GM19397 (cell line): ENCODE results near the gene MGAT4A.
A peak's percentile ranks its signal among the peaks of the same experiment; 100 is the strongest.
"Not testable (repeated sequence)": the region's sequence is repeated elsewhere in the genome, so short reads cannot be mapped to it uniquely, and the experiment has no call there.

ENCODE experiments used
- ATAC-seq: cut with Tn5 transposase; IDR thresholded peaks from one replicate; pipeline ENCODE4 v1.9.1; 2021; ENCODE audit warnings: mild to moderate bottlenecking, moderate library complexity; ENCODE audit not compliant: unreplicated experiment

The MGAT4A gene

DNA sequence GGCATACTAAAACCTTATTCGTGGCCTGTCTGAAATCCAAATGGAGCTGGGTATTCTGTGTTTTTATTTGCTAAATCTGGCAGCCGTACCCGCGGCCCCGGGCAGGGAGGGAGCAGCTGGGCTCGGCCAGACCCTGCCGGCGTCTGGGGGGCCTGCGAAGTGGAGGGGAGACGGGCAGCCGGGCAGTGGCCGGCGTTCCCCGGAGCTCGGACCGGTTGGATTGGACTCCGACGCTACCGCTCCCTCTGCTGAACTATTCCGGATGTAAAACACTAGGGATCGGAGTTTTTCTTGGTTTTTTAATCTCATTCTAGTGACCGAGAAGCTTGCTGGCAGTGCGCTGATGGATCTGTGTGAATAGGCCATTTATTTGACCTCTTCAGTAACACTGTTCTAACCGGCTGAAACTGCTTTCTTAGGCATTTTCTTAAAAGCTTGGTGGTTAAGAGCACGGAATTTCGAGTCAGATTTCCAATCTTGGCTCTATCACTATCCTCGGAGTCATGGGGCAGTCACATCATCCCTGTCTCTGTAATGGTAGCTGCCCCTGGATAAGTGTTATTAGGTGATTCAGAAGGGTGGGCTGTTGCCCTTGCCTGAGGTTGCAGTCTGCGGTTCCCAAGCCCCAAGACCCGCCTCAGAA, 121.8 kb downstream of the MGAT4A start:
- no peak for ATAC-seq

DNA sequence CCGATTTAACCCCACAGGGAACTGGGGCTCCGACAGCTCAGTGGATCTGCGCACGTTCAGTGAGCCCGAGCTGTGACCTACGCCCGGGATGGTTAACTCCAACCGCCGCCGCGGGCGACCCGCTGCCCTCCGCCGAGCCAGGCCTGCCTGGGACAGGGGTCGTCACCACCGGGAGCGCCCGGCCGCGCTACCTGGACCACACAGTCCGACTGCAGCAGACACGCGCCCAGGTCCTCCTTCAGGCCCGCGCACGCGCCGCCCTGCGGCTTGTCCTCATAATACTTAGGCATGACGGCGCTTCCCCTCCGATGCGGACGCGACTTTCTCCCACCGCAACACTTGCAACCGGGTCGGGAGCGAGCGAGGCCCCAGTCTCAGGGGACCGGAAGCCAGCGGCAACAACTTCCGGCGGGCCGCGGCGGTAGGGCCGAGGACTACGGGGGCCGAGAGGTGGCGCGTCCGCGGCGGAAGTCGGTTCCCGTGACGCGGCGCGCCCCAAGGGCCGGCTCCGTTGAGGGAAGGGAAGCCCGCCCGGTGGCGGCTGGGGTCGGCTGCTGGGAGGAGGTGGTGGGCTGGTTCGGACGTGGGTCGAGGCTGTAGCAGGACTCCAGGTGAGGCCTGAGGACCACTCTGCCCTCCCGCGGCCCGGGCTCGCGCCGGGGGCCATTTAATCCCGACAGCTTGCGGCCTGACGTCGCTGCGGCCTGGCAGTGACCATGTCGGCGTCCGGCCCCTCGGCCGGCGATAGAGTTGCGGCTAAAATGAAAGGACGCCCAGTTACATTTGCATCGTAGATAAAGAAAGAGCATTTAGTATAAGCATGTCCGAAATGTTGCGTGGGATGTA, 122.6 kb downstream of the MGAT4A start, which contains the start of the genes COA5 and UNC50:
TSS of gene COA5 (minus strand) at position 397 of the 846 bp plus-strand sequence. CDS start at position 290, 107 bp downstream.
TSS of gene UNC50 (plus strand) at position 474 of the 846 bp plus-strand sequence. CDS start 1,171 bp downstream, outside the sequence.
- ATAC-seq: peak; percentile 90

DNA sequence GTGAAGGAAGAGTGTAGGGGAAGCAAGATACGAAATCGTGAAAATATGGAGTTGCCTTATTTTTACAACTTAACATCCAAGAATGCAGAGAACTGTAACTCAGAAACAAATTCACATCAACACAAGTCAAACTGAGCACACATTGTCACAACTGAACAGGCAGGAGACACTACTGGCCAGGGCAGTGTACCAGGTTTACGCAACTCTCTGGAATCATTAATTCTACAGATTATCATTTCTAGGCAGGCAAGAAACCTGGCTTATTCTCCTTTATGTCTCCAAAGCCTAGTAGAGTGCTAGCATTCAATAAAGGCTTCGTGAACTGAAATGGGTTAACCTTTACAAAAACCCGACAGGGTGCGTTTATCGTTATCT, 123.2 kb downstream of the MGAT4A start:
- no peak for ATAC-seq

DNA sequence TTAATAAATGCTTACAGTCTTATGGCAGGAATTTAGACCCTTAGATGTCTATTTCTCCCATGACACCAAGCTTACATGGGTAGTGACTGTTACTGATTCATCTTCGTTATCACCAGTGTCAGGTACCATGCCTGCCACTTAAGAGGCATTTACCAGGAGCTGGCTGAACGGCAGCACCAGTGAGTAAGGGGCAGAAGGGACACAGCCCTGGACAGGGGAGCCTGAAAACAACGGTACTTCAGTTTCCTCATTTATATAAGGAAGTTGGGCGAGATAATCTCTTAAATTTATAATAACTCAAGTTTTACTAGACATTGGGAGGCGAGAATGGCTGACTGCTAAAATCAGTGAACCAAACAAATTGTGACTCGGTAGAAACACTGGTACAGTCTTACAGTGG, 123.8 kb downstream of the MGAT4A start:
- ATAC-seq: no peak

DNA sequence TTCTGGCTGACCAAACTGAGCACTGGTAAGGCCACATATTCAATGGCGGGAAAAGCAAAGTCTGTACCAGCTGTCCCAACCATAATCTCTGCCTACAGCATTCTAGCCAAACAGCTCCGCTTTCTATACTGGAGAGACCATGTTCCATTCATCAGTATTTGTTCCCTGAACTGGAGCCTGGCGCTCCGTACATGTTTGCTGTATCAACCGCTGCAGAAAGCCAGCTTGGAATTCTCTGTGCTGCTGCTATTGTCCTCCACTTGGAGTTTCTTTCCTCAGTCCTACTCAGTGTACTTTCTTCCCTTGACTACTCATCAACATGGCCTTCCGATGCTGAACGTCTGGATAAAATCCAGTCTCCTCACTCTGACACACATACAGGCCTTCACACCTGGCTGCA, 124.5 kb downstream of the MGAT4A start:
- ATAC-seq: no peak

DNA sequence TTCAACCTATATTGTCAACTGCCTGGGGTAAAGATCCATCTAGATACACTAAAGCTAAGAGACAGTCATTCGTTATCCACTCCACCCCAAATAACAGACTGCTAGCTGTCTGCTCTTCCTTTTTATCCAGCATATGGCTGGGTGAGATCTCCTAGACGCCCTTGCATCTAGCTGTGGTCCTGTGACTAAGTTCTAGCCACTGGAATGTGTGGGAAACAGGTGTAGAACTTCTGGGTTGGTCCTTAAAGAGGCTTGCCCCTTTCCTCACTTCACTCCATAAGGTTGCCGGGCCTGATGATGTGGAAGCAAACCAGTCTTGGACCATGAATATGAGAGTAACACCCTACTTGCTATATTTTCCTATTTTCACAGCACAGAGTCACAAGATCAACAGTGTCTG, 125.9 kb downstream of the MGAT4A start:
- no peak for ATAC-seq

DNA sequence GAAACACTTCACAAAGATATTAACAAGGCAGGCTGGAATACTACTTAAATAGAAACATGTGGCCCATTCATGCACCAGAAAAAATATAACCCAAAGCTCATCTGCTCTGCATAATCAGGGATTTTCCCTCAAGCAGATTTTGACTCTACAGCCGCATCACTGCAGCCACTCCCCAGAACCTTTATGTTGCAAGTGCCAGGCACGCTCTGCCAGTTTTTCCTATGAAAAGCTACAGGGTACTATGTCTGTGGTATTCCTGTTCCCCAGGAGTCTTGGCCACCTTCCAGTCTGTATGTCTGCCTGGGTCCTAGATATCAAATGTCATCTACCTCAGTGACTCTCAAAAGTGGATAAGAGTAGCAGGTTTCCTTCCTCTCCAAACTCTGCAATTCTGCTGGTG, 126.4 kb downstream of the MGAT4A start:
- ATAC-seq: no peak

DNA sequence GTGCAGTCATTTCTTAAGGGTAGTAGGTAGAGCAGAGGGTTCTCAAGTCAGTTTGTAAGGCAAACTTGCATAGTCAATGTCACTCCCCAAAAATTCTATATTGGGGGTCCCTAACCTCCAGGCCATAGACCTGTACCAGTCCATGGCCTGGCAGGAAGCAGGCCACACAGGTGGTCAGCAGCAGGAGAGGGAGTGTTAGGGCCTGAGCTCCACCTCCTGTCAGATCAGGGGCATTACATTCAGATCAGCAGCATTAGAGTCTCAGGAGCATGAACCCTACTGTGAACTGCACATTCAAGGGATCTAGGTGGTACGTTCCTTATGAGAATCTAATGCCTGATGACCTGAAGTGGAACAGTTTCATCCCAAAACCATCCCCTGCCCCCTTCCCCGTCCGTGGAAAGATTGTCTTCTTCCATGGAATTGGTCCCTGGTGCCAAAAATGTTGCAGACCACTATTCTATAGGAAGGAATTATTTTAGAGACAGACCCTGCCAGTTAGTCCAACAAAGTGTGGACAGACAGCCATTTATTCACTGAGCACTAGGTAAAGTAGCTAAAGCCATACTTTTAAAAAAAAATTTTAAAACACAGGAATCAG, 129.3 kb downstream of the MGAT4A start:
- no peak for ATAC-seq

DNA sequence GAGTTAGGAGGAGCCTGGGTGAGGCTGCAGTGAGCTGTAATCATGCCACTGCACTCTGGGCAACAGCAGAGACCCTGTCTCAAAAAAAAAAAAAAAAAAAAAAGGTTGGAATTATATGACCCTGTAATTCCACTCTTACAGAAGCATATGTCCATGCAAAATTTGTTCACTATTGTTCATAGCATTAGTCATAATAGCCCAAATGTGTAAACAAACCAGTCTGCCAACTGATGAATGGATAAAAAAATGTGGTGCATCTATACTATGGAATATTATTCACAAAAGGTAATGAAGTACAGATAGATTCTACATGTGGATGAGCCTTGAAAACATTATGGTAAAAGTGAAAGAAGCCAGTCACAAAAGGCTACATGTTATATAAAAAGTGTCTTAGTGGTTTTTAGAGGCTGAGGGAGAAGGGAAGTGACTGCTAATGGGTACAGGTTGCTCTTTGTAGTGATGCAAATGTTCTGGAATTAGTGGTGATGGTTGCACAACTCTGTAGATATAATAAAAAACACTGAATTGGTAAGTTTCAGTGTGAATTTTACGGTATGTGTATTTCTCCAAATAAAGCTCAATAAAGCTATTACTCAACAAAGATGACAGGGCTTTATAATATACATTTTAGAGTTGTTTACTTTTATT, 132.0 kb downstream of the MGAT4A start:
- ATAC-seq: no peak

DNA sequence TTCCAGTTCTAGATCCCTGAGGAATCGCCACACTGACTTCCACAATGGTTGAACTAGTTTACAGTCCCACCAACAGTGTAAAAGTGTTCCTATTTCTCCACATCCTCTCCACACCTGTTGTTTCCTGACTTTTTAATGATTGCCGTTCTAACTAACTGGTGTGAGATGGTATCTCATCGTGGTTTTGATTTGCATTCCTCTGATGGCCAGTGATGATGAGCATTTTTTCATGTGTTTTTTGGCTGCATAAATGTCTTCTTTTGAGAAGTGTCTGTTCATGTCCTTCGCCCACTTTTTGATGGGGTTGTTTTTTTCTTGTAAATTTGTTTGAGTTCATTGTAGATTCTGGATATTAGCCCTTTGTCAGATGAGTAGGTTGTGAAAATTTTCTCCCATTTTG, 136.3 kb downstream of the MGAT4A start:
- ATAC-seq: not testable (repeated sequence)

DNA sequence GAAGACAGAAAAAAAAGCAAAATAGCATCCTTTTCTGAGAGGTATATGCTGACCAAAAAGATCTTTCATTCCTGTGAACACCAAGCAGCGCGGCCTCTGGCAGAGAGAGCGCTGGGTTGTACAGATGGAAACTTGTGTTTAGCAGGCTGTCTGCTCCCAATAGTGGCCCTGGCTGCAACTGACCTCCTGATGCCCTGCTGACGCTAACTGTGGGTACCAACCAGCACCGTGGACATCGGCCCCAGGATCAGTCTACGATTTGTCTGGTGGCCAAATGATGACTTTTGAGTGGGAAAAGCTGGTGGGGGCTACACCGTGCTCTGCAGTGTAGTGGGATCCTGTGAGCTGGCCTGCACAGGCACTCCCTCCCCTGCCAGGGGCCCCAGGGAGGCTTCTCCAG, 138.4 kb downstream of the MGAT4A start:
- no peak for ATAC-seq

DNA sequence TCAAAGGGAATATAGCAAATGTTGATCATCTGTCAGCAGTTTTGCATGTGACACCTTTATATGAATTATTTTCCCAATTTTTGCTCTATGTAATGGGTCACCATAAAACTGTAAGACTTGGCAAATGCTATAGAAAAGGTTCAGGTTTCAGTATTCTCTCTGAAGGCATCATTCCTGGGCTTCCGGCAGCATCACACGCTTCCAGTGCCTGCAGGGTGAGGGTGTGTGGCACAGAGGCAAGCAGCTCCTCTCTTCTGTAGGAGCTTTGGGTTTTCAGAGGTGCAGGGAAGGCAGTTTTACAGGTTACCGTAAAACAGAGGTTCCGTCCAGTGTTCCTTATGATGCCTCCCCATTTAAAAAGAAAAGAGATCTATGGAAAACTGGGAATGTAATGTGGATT, 141.4 kb downstream of the MGAT4A start:
- no peak for ATAC-seq

DNA sequence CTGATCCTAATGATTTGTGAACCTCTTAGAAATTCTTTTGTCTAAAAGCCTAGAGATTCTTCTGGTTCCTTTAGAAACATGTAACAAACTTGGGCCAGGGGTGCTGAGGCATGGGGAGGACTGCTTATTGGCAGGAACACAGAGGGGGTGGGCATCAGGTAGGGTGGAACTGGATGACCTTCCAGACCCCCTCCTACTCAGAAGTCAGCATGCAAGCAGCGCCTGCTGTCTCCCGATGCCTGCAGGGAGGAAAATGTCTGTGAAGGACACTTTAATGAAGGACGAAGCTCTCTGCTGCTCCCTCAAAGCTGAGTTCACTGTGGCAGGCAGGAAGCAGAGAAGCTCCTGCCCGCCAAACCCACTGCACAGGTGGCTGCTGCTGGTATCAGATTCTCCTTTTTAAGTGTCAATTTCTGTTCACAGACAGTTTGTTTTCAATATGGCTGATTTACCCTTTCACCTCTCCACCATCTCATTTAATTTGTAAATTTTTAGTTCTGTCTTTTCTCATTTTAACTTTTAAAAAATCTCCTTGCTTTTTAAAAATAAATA, 142.0 kb downstream of the MGAT4A start:
- no peak for ATAC-seq

DNA sequence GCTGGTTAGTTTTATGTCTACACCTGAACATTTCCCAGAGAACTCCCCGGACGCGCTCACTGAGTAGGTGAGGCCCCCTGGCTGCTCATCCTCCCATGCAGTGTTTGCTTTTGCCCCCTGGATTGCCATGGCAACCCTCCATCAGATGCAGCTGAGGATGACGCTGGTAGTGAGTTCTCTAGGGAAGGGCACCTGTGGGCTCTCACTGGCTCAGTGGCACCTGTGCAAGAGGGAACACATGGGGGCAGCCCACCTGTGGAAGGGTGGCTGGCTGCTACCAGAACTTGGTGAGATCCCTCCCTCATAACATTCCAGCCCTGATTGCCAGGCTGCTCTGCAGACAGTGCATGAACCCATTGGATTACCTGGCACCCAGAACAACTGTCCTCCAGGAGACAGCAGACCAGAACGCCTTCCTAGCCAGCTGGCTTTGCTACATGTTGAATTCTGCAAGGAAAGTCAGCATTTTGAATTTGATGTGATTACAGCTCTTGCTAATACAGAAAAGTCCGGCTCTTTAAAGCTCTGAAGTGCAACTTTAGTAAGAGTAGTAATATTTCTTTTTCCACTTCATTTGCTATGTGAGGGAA, 144.3 kb downstream of the MGAT4A start:
- ATAC-seq: no peak

DNA sequence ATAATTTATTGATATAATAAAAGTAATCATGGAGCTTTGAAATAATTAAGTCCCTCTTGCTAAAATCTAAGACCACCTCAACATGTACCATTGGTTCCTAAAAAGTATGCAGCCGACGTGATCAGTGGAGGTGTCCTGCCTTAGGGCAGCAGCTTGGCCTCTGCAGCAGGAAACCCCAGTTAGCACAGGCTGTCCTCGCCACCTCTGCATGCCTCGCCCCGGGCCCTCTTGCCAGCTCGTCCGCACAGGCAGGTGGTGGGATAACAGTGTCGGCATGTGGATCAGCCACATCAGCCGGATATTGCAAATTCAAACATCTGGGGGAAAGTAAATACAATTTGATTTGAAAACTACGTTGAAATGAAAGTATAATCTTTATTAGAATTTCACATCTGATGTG, 145.5 kb downstream of the MGAT4A start:
- ATAC-seq: no peak

DNA sequence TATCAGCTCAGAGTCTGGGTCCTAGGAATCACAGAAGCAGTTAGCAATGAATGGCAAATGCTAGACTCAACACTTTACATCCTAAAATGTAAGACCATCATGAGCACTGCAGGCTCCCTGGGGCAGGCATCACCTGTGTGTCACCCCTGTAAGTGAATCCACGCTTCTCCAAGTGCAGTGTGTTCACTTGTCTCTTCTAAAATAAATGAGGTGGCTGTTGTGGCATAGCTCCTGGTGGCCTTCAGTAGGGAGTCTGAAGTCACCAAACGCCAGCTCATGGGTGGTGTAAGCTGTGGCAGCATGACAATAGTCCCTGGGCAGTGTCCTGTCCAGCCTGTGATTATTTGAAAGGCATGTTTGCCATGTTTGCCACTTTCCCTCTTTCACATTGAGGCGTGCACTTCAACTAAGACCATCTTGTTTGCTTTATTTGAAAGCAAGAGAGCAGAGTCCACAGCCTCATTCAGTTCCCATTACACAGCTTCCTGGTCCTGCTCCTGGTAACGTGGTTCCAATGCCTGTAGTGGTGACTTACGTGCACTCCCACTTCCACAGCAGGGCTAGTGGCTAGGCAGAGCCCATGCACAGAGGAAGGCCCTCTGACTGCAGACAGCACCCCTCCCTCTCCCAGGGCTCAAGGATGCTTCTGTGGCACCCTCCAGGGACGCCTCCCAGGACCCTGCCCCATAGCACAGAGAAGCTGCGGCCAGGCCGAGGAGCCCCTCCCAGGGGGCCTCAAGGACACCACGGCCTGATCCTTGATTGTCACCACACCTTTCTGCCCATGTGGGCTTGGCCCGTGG, 146.9 kb downstream of the MGAT4A start:
- no peak for ATAC-seq

DNA sequence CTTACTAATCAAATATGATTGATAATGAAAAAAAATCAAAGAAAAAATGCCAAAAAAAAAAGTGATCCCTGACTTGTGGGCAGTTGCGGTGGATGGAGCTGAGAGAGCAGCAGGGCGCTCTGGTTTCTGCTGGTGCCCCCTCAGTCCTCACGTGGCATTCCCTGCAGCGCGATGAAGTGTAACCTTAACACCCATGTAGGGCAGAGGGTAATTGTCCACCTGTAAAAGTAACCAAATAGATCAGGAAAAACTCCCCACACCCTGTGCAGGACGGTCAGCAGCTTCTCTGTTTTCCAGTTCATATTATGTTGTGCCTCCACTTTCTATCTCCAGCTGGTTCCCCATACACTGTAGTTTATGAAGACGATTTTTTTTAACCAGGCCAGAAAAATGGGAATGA, 147.7 kb downstream of the MGAT4A start:
- ATAC-seq: no peak

DNA sequence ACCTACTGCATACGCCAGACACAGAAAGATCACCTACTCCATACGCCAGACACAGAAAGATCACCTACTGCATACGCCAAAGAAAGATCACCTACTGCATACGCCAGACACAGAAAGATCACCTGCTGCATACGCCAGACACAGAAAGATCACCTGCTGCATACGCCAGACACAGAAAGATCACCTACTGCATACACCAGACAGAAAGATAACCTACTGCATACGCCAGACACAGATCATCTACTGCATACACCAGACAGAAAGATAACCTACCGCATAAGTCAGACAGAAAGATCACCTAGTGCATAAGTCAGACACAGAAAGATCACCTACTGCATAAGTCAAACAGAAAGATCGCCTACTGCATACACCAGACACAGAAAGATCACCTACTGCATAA, 148.4 kb downstream of the MGAT4A start:
- no peak for ATAC-seq

DNA sequence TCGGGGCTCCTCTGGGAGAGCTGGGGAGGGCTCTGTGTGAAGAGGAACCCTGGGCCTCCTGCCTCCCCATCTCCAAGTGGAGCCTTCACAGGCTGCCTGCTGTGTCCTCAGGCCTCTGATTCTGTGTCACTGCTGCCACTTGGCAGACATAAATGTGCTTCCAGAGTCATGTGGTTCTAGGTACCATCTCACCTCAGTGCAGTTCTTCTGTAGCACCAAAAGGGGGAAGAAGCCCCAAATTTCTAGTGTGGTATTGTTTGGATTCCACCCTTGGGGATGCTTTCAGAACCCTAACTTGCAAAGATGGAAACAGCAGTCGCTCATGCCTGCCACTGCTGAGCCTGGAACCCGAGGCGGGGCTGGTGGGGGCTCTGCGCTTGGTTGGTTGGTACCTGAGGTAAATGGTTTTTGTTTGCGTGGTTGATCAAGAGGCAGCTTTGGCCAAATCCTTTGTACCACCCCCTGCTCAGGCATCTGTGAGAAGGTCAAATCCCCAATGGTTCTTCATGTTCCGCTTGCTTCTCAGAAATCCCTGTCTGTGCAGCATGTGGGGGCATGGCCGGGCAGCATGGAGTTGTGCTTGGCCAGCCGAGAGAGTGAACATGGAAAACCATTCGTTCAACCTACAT, 150.2 kb downstream of the MGAT4A start:
- ATAC-seq: no peak
